Thyroid gland (tissue), 4 donors: Measurements from ENCODE around the gene TXN. TPM values are rescaled to one million over a fixed set of nuclear protein-coding genes. Genes with fewer than 3 reads are reported as not detected.

Source experiments
- DNase-seq, 2 donors: peaks; one replicate each; pipeline ENCODE4 v3.0.0-alpha.2; 2019
- H3K27ac ChIP-seq, 3 donors: fragments of 200-600 bp; sonication (generic); 1 replicate in 2 of 3; 2 replicates in 1 of 3; pipeline ENCODE4 v1.5.1; 2016 to 2019; ENCODE audit warnings: mild to moderate bottlenecking in 1 of 3, moderate library complexity in 1 of 3
- H3K27me3 ChIP-seq: fragments of 200-600 bp; sonication (generic); one replicate; pipeline ENCODE4 v1.5.1; 2019
- H3K36me3 ChIP-seq, 2 donors: fragments of 200-600 bp; sonication (generic); one replicate each; pipeline ENCODE4 v1.5.1; 2016 to 2019
- H3K4me1 ChIP-seq, 2 donors: fragments of 200-600 bp; sonication (generic); one replicate each; pipeline ENCODE4 v1.5.1; 2017 to 2019
- H3K4me3 ChIP-seq, 3 donors: fragments of 200-600 bp; sonication (generic); replicated peaks in 1 of 3; 1 replicate in 2 of 3; 2 replicates in 1 of 3; pipeline ENCODE4 v1.5.1; 2016; ENCODE audit warnings: mild to moderate bottlenecking in 1 of 3
- H3K9me3 ChIP-seq: fragments of 200-600 bp; sonication (generic); one replicate; pipeline ENCODE4 v1.5.1; 2017
- CTCF ChIP-seq, 6 experiments: fragments of 200-600 bp in 3 of 6; fragments of 450-650 bp in 3 of 6; sonication (generic) in 3 of 6; IDR thresholded peaks; one replicate each; pipeline ENCODE4 v1.5.1; 2016 to 2019; ENCODE audit warnings: antibody characterized with exemption in 6 of 6, mild to moderate bottlenecking in 2 of 6, inconsistent platforms in 1 of 6, moderate library complexity in 1 of 6
- POLR2A ChIP-seq, 2 donors: fragments of 450-650 bp; IDR thresholded peaks; one replicate each; pipeline ENCODE4 v1.6.1; 2017; ENCODE audit warnings: antibody characterized with exemption in 2 of 2, mild to moderate bottlenecking in 2 of 2, moderate library complexity in 1 of 2
- WGBS, 2 donors: methylation state at CpG; one replicate each; pipeline ENCODE4 v1.1.5; 2017; 5-methylcytosine and 5-hydroxymethylcytosine counted together
- intact Hi-C: fragments of 100-400 bp; cut with DNase I; formaldehyde crosslinking; loops from one replicate; pipeline ENCODE4 v1.15.1; 2023
- total RNA-seq, 4 donors: library from RNA; depleted of rRNA; stranded (reverse); fragments of >200 nt; gene quantifications; one replicate each; pipeline ENCODE4 v1.2.3, GENCODE V29; 2016

The TXN gene
- total RNA-seq, 4 donors from 2014 or later: 148 to 252 (median 172) TPM

GRCh38 chr9:110240198-110240597 is 16.1 kb downstream of the TXN start:
- no peaks in the 10 kb centered on the region for H3K27me3 ChIP-seq
- peaks cover 10 to 19% of the 10 kb centered on the region in 2 donors for H3K36me3 ChIP-seq
- 52 to 55% methylated on average over 1 of the region's 1 CpG for WGBS, 2 donors
- no peaks in the 10 kb centered on the region for H3K9me3 ChIP-seq
- no peak overlapping the region for H3K27ac ChIP-seq
- H3K4me3 ChIP-seq: no peak overlapping the region
- intact Hi-C loops: no loop called here
- H3K4me1 ChIP-seq: no peaks in the 10 kb centered on the region
- DNase-seq: no peak
- no peak for TF ChIP-seq CTCF (IDR thresholded peaks at IDR 0.05)
- no peak for TF ChIP-seq POLR2A (IDR thresholded peaks at IDR 0.05)

DNA sequence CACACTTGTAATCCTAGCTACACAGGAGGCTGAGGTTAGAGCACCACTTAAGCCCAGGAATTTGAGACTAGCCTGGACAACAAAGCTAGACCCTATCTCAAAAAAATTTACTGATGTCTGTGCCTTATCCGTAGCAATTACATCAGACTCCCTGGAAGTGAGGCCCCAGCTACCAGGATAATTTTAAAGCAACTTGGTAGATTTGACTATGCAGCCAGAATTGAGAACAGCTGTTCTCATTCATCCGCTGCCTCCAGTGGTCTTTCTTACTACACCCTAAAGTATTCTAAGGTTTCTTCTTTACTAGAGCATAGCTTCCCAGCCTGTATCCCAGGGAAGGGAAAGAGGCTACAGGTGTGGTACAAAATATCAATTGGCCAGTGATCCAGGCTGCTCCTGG is 28.0 kb downstream of the TXN start:
- no peak for DNase-seq
- Histone ChIP-seq H3K4me3 (no peak overlapping the region), H3K4me1 (no peaks in the 10 kb centered on the region), H3K36me3 (no peaks in the 10 kb centered on the region), H3K27me3 (no peaks in the 10 kb centered on the region), H3K9me3 (no peaks in the 10 kb centered on the region), H3K27ac (no peak overlapping the region)
- intact Hi-C loops: no loop called here
- TF ChIP-seq CTCF (IDR thresholded peaks at IDR 0.05) (no peak), POLR2A (IDR thresholded peaks at IDR 0.05) (no peak)
- 82 to 90% methylated on average over 2 of the region's 2 CpGs for WGBS, 2 donors

DNA sequence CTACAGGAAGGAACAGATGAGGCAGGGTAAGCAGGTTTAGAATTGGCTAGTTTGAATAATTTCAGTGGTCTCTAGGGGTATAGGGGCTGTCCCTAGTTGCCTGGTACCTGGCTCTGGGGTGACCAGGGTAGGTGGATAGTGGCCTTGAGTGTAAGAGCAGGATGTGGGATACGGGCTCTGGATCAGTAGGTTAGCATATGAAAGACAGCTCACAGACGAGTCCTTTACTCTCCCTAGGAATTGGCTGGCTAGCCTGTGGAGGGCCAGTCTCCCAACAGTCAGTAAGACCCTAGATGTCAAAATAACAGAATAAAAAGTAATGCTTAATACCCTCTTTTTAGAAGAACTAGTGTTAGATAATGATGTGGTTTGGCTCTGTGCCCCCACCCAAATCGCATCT is 31.7 kb downstream of the TXN start:
- intact Hi-C loops: no loop called here
- 87 to 89% methylated on average over 3 of the region's 3 CpGs for WGBS, 2 donors

DNA sequence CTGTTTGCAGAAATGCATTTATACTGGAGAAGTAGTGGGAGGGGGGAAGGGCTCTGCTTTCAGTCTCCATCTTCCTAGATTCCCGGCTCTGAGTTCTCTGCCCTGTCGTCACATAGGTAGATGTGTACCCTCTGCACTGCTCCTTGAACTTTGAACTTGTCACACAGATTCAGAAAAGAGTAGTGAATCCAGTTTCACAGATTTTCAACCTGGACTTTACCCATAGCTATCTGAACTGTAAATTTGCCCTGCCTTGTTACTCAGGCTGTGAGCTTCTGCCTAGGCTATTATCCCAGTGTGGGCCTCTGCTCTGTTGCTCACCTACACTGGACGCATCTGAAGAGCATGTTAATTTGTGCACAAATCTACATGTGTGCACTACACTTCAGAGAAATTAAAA is 35.5 kb downstream of the TXN start:
- TF ChIP-seq POLR2A (IDR thresholded peaks at IDR 0.05): no peak
- no peak for TF ChIP-seq CTCF (IDR thresholded peaks at IDR 0.05)
- Histone ChIP-seq H3K4me1 (no peaks in the 10 kb centered on the region), H3K9me3 (no peaks in the 10 kb centered on the region), H3K27ac (no peak overlapping the region), H3K36me3 (no peaks in the 10 kb centered on the region), H3K4me3 (no peak overlapping the region), H3K27me3 (no peaks in the 10 kb centered on the region)
- intact Hi-C loops: no loop called here
- 91 to 93% methylated on average over 3 of the region's 3 CpGs for WGBS, 2 donors
- no peak for DNase-seq

More for the DNA sequence above, 31.7 kb downstream of the TXN start:
- Histone ChIP-seq H3K36me3 (no peaks in the 10 kb centered on the region), H3K27ac (no peak overlapping the region), H3K9me3 (no peaks in the 10 kb centered on the region), H3K4me1 (no peaks in the 10 kb centered on the region), H3K27me3 (no peaks in the 10 kb centered on the region), H3K4me3 (no peak overlapping the region)
- TF ChIP-seq CTCF (IDR thresholded peaks at IDR 0.05) (no peak), POLR2A (IDR thresholded peaks at IDR 0.05) (no peak)
- no peak for DNase-seq

- DNase-seq: peak in 1 of 2 donors; percentile 9
- 24 to 25% methylated on average over 10 of the region's 10 CpGs for WGBS, 2 donors
- TF ChIP-seq CTCF (IDR thresholded peaks at IDR 0.05) (peak; percentile 51 to 72 (median 64)), POLR2A (IDR thresholded peaks at IDR 0.05) (no peak)
- Histone ChIP-seq H3K27ac (no peak overlapping the region), H3K4me3 (no peak overlapping the region), H3K4me1 (no peaks in the 10 kb centered on the region), H3K27me3 (no peaks in the 10 kb centered on the region), H3K9me3 (no peaks in the 10 kb centered on the region), H3K36me3 (no peaks in the 10 kb centered on the region)
- intact Hi-C loops: loop anchor here (5.0 kb wide), 1 partner anchor 35 kb away; no protein-coding TSS in a partner anchor
Observed at GRCh38 chr9:110217656-110218099, 38.6 kb downstream of the TXN start.
